Fibroblast of upper back skin (primary cell): Measurements from ENCODE around the gene ZSWIM6.

ENCODE experiments used
- DNase-seq: peaks from one replicate; pipeline ENCODE4 v3.0.0-alpha.2; 2013

Gene ZSWIM6

DNA sequence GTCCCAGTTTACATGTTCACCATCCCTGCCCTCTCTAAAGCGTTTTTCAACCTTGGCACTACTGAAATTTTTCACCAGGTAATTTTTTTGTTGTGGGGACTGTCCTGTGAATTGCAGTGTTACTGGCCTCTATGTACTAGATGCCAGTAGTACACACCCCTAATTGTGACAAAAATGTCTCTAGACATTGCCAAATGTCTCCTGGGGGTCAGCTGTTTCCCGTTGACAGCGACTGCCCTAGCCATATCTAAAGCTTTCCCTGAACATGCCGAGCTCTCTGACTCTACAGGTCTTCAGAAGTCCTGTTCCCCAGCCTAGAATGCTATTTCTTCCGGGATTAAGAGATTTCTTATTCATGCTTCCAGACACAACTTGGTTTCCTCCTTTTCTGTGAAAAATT lies 235.3 kb downstream of the ZSWIM6 start:
- DNase-seq = no peak

DNA sequence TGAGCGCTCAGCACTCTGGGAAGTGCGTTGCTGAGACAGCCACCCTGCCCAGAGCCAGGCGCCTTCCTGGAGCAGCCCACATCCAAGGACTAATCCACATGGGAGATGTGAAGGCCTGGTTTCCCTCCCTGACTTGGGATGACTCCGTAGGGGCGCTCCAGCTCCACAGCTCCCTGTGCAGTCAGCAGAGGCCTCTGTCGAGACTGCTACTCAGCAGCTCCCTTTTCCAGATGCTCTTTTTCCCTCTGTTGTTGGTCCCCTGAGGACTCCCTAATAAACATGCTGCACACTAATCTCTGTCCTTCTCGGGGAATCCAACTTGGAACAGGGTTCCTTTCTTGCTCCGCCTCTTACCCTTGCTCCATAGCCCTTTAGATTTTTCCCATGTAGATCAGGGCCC lies 237.3 kb downstream of the ZSWIM6 start:
- DNase-seq = no peak

DNA sequence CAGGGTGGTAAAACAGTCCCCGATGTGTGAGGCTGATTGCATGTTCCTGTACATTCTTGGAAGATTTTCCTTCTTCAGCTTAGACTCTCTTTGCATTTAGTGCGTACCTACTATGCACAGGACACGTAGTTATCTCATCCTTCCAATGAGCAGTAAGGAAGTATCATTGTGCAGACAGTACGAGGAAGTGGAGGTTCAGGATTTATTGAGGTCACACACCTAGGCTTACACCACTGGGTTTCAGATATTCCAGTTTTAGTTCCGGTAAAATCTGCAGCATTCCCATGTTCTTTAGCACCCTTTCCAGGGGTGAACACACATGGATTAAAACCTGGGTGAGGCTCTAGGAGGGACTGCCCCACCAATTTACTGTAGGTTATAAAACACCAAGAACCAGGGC lies 238.7 kb downstream of the ZSWIM6 start:
- no peak for DNase-seq

DNA sequence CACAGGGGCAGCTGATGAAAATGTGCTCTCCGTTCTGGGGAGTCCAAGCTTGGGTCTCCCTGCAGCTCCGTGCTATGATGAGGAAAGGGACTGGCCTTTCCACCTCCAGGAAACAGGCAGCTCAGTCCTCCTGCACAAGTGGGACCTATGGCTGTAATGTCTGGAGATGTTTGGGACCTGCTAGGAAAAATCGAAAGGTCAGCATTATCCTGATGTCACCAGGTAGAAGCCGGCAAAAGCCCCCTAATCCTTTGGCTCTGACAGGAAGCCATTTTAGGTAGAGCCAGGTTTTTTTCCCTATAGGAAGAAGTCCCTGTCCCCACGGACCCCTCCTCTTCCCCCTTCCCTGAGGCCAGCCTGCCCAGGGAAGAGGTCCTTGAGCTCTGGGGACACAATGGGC lies 240.9 kb downstream of the ZSWIM6 start:
- no peak for DNase-seq

DNA sequence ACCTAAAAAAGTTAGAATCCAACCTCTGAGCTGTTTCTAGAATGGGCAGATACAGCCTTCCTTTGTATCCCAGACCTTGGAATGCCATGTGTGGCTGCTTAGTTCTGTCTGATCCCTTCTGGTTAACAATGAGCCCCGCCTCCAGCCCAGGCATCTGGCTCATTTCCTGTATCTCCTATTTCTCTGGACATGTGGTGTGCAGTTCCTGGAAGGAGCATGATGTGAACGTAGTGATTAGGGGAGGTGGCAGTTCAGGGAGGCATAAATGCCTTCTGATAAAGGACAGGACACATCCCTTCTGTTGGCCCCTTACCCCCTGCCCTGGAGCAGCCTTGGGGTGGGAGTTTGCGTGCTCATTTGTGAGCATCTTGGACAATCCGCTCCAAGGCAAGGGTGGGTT lies 243.0 kb downstream of the ZSWIM6 start:
- peak; percentile 94 for DNase-seq

DNA sequence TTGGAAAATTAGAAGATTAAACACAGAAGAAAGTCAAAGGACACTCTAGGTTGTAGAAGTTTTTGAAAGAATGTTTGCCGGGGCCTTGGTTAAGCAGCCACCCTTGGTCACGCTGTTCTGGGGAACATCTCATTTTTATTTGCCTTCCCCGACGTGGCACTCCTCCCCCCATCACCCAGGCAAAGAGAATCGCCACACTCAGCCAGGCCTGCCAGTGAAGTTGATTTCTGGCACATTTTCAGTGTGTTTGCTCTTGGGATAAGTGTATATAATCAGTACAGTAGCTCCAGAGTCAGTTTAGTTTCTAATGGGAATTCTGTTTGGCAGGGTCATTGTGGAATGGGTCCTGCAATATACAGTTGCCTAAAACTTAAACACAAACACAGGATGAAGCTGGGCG lies 243.5 kb downstream of the ZSWIM6 start:
- no peak for DNase-seq

DNA sequence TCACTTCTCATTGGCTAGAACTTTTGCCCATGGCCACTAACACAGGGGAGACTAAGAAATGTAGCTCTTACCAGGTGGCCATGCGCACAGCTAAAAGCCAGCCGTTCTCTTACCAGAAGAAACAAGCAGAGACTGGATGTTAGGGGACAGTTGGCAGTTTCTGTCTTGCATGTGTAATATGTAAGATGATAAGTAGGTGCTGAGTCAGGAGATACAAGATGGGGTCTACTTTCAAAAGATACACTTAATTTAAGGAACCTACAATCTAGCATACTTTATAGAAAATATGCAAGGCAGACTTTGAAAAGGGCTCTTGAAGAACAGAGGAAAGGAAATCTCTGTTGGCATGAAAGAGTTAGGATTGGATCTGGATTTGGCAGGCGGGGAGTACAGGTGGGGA lies 244.5 kb downstream of the ZSWIM6 start:
- DNase-seq = no peak

DNA sequence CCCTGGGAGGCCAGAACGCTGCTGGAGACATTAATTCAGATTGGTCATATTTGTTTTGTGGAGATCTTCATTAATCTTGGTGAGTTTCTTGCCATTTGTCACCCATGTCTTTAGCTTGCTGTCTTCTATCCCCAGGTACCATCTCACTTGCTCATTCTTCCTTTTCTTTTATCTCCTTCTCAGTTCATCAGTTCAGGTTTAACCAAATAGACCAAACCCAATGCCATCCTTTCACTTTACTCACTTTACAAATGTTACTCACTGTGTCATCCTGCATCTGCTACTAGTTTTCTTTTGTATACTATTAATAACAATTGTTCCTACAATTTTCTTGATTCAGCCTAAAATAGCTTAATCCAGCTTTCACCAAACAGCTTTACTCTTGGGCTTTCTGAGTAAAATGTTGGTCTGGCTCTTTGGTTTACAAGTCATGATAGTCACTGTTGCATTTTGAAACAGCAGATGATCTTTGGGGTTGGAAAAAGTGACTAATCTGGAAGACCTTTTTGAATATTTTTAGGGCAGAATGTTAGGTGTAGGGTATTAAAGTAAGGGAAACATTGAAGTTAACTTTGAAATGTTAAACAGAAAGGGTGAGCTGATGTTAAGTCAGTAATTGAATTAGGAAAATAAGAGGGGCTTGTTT lies 246.9 kb downstream of the ZSWIM6 start:
- DNase-seq = peak; percentile 28

DNA sequence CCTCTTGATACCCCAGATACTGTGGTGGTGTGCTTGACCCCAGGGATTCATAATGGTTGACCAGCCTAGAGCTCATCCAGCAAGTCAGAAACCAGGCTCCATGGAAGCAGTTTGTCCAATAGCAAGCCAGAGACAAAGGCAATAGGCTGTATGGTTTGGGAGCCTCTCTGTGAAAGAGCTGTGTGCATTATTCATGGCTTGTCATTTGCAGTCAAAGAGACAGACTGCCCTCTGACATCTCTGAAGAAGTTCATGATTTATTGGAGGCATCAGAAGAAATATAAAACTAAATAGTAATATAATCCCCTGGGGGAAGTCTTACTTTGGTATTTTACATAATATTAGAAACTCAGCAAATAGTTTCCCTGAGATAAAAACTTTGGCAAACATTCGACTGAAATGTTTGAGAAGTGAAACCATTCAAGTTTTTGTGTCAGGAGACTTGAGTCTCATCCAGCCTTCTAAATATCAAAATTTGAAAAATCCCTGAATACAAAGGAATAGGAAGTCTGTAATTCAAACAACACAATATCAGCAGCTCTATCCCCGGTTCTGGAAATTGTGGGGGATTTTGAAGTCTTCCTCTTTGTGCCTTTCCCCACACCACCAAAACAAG lies 250.3 kb downstream of the ZSWIM6 start:
- DNase-seq = peak; percentile 63

DNA sequence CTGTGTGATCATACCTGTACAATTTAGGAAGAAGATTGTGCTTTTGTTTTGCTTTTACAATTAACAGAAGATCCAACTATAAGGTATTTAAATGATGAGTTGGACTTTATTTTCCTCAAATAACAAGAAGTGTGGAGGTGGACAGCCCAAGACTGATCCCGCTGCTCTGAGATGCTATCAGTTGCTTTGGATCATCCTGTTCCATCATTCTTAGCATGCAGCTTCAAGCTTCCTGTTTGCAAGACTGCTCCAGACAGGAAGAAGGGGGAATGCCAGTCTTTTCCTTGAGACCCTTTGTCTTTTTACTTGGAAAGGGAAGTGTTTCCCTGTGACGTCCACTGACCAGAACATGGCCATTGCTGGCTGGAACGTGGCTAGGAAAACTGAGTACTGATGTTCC lies 250.8 kb downstream of the ZSWIM6 start:
- DNase-seq = no peak

DNA sequence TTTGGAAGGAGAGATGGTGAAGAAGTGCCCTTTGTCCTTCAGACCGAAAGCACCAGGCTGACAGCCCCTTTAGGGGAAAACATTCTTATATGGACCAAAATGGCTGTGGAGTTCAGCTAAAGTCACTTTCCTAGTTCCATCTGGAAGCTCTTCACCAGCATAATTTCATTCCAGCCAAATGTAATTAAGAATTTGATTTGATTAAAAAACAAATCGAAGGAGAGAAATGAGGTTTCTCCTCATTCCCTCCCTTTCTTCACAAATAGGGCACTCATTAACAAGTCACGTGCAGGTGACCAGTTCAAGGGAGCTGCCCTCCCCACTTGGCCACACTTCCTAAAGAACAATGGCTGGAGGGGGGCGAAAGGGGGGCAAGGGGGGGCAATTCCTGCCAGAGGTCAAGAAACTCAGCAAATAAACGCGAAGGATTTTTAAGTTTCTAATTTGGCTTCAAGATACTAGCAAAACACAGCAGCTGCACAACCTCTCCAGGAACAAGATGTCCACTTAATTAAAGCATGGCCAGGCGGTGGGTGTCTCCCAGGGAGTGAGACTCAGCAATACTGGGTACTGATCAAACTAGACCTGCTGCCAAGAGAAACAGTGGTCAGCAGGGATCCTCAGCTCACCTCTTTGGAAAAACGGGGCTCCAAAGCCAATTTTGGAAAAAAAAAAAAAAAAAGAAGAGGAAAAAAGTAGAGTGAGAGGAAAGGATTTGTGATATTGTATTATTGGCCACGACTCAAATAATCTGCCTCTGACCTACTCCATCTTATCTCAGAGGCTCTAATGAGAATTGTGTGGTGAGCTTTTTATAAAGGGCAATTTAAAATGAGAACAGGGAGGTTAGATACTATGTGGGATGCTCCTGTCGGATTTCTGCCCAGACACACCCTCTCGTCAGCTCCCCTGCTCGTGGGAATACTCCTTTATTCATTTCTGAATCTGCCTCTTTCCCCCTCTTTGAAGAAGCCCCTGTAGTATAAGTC lies 254.3 kb downstream of the ZSWIM6 start:
- no peak for DNase-seq

DNA sequence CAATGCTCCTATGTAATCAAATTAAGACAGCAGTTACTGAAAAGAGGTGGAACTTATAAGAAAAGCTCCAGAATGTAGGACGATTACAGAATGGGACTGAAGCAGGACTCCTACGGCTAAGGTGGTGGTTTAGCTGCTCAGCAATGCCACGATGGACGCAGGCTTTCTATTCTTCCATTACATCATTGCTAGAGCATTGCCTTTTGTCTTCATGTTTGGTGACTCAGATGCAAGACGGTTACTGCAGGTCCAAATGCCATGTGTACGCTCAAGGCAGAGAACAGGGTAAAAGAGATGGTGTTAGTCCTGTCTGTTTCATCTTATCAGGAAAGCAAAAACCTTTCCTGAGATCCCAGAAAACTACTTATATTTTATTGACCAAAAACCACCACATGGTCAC lies 255.1 kb downstream of the ZSWIM6 start:
- DNase-seq = peak; percentile 20

DNA sequence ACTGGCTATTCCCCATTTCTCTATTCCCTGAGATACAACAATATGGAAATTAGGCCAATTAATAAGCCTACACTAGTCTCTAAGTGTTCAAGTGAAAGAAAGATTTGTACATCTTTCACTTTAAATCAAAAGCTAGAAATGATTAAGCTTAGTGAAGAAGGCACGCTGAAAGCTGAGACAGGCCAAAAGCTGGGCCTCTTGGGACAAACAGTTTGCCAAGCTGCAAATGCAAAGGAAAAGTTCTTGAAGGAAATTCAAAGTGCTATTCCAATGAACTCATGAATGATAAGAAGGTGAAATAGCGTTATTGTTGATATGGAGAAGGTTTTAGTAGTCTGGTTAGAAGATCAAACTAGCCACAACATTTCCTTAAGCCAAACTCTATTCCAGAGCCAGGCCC lies 256.2 kb downstream of the ZSWIM6 start:
- peak; percentile 17 for DNase-seq

DNA sequence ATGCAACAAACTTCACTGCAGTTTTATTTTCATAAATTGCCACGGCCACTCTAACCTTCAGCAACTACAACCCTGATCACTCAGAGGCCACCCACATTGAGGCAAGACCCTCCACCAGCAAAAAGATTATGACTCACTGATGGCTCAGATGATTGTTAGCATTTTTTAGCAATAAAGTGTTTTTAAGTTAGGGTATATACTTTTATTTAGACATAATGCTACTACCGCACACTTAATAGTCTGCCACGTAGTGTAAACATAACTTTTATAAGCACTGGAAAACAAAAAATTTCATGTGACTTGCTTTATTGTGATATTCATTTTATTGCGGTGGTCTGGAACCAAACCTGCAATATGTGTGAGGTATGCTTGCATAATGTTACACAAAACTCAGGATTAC lies 257.9 kb downstream of the ZSWIM6 start:
- peak; percentile 22 for DNase-seq

DNA sequence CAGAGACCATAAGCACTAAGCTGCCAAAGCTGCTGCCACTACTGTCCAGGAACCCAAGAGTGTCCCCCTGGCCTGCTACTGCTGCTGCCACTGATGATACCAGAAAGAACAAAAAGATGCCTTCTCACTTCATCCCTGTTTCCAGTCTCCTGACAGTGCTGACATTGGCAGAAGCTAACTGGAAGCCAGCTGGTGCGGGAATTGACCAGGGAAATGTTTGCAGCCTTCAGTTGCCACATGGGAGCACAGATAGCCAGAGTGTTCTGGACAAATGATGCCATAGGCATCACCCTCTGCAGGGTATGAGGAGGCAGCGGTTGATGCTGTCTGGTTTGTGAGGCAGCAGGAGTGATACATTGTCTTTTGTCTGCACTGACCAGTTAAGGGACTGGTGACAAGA lies 258.4 kb downstream of the ZSWIM6 start:
- DNase-seq = no peak

DNA sequence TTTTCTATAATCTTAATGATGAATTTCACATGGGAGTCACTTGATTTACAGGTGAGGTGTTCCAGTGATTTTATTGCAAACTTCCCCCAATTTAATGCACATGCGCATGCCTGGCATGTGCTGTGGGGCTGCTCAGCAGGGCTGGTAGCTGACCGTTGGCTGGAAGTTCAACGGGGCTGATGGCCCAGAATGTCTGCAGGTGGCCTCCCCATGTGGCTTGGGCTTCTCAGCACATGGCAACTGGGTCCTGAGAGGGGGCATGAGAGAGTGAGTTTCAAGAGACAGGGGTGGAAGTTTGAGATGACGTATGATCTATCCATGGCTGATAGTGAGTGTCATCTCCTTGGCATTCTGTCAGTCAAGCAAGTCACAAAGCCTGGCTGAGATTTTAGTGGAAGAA lies 259.8 kb downstream of the ZSWIM6 start:
- DNase-seq = no peak

DNA sequence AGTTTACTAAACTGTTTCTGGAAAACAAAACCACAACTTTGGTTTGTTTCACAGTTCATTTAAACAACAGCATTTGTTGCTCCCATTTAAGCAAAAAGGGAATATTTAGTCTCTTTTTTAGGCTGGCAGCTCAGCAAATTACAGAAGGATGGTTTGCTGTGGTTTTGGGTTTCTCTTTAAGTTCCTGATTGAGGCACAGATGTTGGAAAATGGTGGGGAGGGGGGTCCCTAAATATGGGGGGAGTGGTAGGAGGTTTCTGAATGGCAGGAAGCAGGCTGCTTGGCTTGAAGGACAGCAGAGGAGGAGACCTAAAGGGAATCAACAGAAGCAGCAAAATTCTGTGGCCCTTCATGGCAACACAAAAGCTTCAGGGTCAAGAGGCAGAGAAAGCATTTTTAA lies 263.4 kb downstream of the ZSWIM6 start:
- no peak for DNase-seq
